GM19438 (cell line): Measurements from ENCODE around the gene ZCCHC7.
A peak's percentile ranks its signal among the peaks of the same experiment; 100 is the strongest.
"Not testable (repeated sequence)": the region's sequence is repeated elsewhere in the genome, so short reads cannot be mapped to it uniquely, and the experiment has no call there.

Experiments
- ATAC-seq: cut with Tn5 transposase; IDR thresholded peaks from one replicate; pipeline ENCODE4 v1.9.1; 2021; ENCODE audit warnings: low read depth; ENCODE audit not compliant: unreplicated experiment

The ZCCHC7 gene

GRCh38 chr9:37386988-37387387 lies 266.6 kb downstream of the ZCCHC7 start:
- ATAC-seq = no peak

- peak; percentile 81 for ATAC-seq
These were observed 270.4 kb downstream of the ZCCHC7 start for GRCh38 chr9:37390759-37391158.

- ATAC-seq = no peak
These were observed 271.9 kb downstream of the ZCCHC7 start for GRCh38 chr9:37392272-37392671.

GRCh38 chr9:37395229-37395628 lies 274.9 kb downstream of the ZCCHC7 start:
- no peak for ATAC-seq

- ATAC-seq = no peak
These were observed 275.3 kb downstream of the ZCCHC7 start for GRCh38 chr9:37395663-37396062.

GRCh38 chr9:37397948-37398347 lies 277.6 kb downstream of the ZCCHC7 start:
- ATAC-seq = not testable (repeated sequence)

GRCh38 chr9:37398464-37399025 lies 278.2 kb downstream of the ZCCHC7 start:
- ATAC-seq = no peak

- ATAC-seq = no peak
These were observed 279.0 kb downstream of the ZCCHC7 start for GRCh38 chr9:37399336-37399735.

GRCh38 chr9:37404590-37404989 lies 284.2 kb downstream of the ZCCHC7 start:
- ATAC-seq = no peak

GRCh38 chr9:37405350-37405749 lies 285.0 kb downstream of the ZCCHC7 start:
- ATAC-seq = no peak

- ATAC-seq = no peak
These were observed 285.5 kb downstream of the ZCCHC7 start for GRCh38 chr9:37405764-37406380.

- ATAC-seq = no peak
These were observed 286.4 kb downstream of the ZCCHC7 start for GRCh38 chr9:37406603-37407401.

- ATAC-seq = no peak
These were observed 287.1 kb downstream of the ZCCHC7 start for GRCh38 chr9:37407468-37407867.
